ENCODE data around the gene COG7.

- TF ChIP-seq CTCF (IDR thresholded peaks at IDR 0.05): no peak
- TF ChIP-seq POLR2A (IDR thresholded peaks at IDR 0.05): no peak
Measured at GRCh38 chr16:23367988-23368387, 85.0 kb downstream of the COG7 start.

Measured in heart left ventricle (tissue), 13 donors.